GM12865 (cell line): ENCODE results near the gene PLEKHA7.
A peak's percentile ranks its signal among the peaks of the same experiment; 100 is the strongest.

Source experiments
- DNase-seq: peaks from one replicate; pipeline ENCODE4 v3.0.0; 2010; ENCODE audit warnings: low read depth
- H3K4me3 ChIP-seq: 2 replicates; pipeline ENCODE4 v1.5.1; 2011; ENCODE audit warnings: mild to moderate bottlenecking, low read depth, low read length, control low read depth
- TF ChIP-seq, protein P1 (sequence below): IDR thresholded peaks from 2 replicates; pipeline ENCODE4 v1.5.1; 2011; ENCODE audit warnings: low read length, control low read depth, low read depth, inconsistent platforms; ENCODE audit not compliant: insufficient read depth; ENCODE audit errors: missing control alignments

Gene PLEKHA7

DNA sequence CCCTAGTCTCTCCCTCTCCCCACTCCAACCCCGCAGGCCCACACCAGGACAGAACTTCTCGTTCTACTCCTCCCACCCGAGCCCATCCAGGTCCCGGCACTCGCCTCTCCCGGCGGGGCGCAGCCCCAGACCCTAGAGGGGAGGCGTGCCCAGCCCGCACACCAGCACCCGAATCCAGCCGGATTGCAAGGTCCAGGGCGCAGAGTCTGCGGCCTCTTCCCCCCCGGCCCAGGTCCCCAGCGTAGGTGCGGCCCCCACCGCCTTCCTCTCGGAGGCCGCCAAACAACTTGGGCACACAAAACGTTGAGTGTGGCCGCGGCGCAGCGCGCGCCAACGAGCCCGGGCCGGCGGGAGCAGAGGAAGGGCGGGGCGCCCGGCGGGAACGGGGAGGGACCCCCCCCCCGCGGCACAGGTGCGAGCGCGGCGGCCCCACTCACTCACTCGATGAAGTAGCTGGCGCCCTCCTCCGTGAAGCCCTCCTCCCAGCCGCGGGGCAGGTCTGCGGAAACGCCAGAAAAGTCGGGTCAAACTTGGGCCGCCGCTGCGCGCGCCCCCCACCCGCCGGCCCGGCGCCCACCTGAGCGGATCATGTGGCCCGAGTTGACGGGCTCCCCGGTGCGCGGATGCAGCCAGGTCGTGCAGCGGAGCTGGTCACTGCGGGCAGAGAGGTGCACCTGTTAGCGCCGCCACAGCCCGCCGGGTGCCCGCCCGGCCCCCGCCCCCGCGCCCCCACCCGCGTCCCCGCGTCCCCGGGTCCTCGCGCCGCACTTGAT lies 480 bp downstream of the PLEKHA7 start:
- DNase-seq: no peak
- H3K4me3 ChIP-seq: peak overlapping the region; percentile 40
- TF ChIP-seq, protein P1, sequence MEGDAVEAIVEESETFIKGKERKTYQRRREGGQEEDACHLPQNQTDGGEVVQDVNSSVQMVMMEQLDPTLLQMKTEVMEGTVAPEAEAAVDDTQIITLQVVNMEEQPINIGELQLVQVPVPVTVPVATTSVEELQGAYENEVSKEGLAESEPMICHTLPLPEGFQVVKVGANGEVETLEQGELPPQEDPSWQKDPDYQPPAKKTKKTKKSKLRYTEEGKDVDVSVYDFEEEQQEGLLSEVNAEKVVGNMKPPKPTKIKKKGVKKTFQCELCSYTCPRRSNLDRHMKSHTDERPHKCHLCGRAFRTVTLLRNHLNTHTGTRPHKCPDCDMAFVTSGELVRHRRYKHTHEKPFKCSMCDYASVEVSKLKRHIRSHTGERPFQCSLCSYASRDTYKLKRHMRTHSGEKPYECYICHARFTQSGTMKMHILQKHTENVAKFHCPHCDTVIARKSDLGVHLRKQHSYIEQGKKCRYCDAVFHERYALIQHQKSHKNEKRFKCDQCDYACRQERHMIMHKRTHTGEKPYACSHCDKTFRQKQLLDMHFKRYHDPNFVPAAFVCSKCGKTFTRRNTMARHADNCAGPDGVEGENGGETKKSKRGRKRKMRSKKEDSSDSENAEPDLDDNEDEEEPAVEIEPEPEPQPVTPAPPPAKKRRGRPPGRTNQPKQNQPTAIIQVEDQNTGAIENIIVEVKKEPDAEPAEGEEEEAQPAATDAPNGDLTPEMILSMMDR: no peak

DNA sequence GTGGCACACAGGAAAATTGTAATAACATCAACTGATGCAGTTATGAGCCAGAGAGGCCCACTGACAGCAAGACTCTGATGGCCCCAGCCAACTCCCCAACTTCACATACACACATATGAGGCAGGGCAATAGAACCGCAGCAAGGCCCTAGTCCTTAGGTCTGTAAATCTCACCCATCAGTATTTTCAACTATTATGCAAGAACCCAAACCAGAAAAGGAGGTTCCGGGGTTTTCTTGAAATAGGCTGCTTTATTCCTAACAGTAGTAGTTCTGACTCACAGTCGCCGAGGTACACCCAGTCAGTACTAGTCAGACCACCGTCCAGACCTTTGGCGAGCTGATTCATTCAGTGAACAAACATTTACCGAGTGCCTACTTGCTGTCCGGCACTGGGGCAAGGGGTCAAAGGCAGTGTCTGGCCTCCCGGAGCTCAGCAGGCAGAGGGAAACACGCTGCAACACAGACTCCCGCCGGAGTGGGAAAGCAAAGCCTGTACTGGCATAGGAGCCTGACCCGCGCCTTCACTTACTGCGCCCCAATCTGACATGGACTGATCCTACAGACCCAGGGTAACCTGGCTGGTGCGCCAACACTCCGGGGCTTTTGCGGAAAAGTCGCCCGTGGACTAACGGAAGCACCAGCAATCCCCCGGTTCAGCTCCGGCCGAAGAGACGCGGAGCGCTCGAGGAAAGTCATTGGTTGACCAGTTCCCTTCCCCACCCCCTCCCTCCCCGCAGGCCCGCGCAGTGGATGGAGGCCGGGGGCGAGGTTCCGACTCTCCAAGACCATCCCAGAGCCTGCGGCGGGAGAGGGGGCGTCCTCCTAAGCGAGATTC lies 1.3 kb downstream of the PLEKHA7 start:
- TF ChIP-seq, protein P1: no peak
- DNase-seq: no peak
- H3K4me3 ChIP-seq: no peak overlapping the region; the same call in 1 of the 2 replicates

DNA sequence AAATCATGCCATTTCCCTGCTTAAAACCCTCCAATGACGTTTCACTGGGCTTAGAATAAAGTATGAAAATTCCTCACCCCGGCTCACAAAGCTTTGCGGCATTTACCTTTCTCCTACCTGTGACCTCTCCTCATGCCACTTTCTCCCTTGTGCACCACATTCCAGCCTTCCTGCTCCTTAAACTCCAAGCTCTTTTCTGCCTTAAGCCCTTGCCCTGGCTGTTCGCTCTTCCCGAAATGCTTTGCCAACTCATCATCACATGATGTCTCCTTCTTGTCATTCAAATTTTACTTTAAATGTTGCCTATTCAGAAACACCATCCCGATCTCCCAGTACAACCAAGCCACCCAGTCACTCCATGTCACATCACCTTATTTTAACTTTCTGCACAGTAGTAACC lies 2.0 kb downstream of the PLEKHA7 start:
- DNase-seq: no peak
- TF ChIP-seq, protein P1: no peak
- H3K4me3 ChIP-seq: no peak overlapping the region

DNA sequence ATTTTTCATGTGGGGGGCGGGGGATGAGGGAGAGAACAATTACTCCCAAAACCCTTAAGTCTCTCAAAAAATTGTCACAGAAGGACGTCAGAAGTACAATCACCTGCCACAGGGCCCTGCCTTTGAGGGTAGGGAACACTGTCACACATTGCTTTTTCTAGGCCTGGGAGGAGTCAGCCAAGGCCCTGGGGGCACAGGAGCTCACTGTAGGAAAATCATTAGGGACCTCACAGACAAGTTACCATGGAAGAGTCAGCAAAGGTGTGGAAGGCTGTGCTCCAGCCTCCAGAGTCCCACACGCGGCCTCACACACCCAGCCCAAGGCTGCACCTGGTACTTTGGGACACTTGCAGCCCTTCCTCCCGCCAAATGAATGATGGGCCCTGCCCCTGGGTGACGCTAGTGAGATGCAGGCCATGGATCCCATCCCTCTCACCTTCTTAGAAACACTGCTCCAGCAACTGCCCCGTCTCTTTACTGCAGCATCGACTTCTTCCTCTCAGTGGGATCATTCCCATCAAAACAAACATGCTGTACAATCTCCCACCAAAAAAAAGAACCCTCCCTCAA lies 3.3 kb downstream of the PLEKHA7 start:
- TF ChIP-seq, protein P1: no peak
- H3K4me3 ChIP-seq: no peak overlapping the region
- no peak for DNase-seq

DNA sequence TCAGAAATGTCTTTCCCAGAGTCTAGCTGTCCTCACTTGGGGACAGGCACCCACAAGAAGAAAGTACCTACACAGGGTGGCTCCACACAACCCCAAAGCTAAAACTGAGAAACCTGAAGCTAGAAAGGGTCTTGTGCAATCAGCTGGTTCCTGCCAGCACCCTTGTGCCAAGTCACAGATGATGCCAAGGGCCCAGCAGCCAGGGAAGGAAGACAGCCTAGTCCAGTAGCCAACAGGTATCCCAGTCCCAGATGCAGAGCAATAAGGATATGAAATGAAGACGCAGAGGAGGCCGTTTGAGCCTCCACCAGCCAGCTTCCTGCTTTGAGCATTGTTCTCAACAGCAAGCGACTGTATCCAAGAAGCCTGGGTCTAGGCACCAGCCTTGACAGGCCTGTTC lies 6.1 kb downstream of the PLEKHA7 start:
- no peak overlapping the region for H3K4me3 ChIP-seq
- TF ChIP-seq, protein P1: no peak
- no peak for DNase-seq

DNA sequence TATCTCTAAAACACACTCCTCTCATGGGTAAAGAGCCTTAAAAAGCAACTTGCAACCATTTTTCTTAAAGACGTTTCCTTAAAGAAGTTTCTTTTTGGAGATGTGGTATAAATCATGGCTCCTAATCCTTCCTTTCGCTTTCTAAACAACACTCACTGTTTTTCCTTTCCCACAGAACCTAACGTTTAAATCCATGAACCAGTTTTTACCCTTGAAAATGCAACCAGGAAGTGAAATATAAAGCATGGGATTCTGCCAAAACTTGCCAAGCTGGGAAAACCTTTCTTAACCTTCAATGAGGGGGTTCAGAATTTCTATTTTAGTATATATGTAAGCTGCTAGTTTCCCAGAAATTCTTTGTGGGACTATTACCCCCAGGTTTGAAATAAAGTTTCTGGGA lies 8.6 kb downstream of the PLEKHA7 start:
- no peak overlapping the region for H3K4me3 ChIP-seq
- TF ChIP-seq, protein P1: no peak
- DNase-seq: no peak
